ENCODE measurements around the gene TCTN2. TPM values are rescaled to one million over a fixed set of nuclear protein-coding genes. Genes with fewer than 3 reads are reported as not detected.

The TCTN2 gene
- total RNA-seq, 1 experiment from 2014 or later, result 12.1 TPM

- Histone ChIP-seq H3K79me2 (ENCODE audit: insufficient read depth, low read length) (no peaks in the 10 kb centered on the region), H3K4me2 (ENCODE audit: low read length) (no peak overlapping the region), H3K27ac (ENCODE audit: low read depth, low read length) (no peak overlapping the region), H3K27me3 (ENCODE audit: insufficient read depth, low read length) (no peaks in the 10 kb centered on the region), H2AFZ (ENCODE audit: low read depth, low read length, poor library complexity, severe bottlenecking) (no peak overlapping the region), H3K9ac (ENCODE audit: low read length) (no peak overlapping the region), H3K4me3 (replicated peaks in 1 of 2; ENCODE audit: low read depth in 1 of 2, low read length in 2 of 2) (no peak overlapping the region), H3K36me3 (ENCODE audit: control insufficient read depth in 1 of 2, insufficient read depth in 2 of 2, low read length in 2 of 2) (peaks cover 0 to 4% of the 10 kb centered on the region in 2 experiments; a peak in 1 of 4 replicates), H4K20me1 (ENCODE audit: insufficient read depth) (no peaks in the 10 kb centered on the region), H3K9me3 (ENCODE audit: control insufficient read depth in 1 of 2, insufficient read depth in 1 of 2, low read depth in 1 of 2, low read length in 2 of 2) (no peaks in the 10 kb centered on the region), H3K4me1 (ENCODE audit: control insufficient read depth in 1 of 2, insufficient read depth in 2 of 2, low read length in 2 of 2) (no peaks in the 10 kb centered on the region), H3K9me2 (ENCODE audit: insufficient read depth) (no peaks in the 10 kb centered on the region)
- no TSS peak for BruUV-seq (replicated peaks)
- TF ChIP-seq CEBPB (IDR thresholded peaks at IDR 0.05; ENCODE audit: low read depth) (no peak), CBX3 (IDR thresholded peaks at IDR 0.05; ENCODE audit: low read depth) (no peak)
- POLR2A ChIA-PET, result no interaction called here
- CTCF ChIA-PET, result no interaction called here
- RAD21 ChIA-PET (ENCODE audit: low non-redundant PET in 1 of 2, low total read pairs in 2 of 2, uncharacterized antibody in 2 of 2, unreplicated experiment in 2 of 2), result no interaction called here
- DNase-seq (ENCODE audit: low read depth, low spot score) (no peak), ATAC-seq (no peak)
- intact Hi-C loops (cut with micrococcal nuclease), result no loop called here
Measured at GRCh38 chr12:123757561-123757960, 86.6 kb downstream of the TCTN2 start.

Other genes with a start within 250 kb of the TCTN2 start
- 2.3 TPM for gene RILPL2, start 234.4 kb upstream of the TCTN2 start, total RNA-seq (2021; ENCODE audit: unreplicated experiment)
- gene SNRNP35, start 213.0 kb upstream of the TCTN2 start, total RNA-seq (2021; ENCODE audit: unreplicated experiment), result 12.4 TPM
- 11.8 TPM for gene RILPL1, start 137.4 kb upstream of the TCTN2 start, total RNA-seq (2021; ENCODE audit: unreplicated experiment)
- gene TMED2, start 86.6 kb upstream of the TCTN2 start, total RNA-seq (2021; ENCODE audit: unreplicated experiment), result 242 TPM
- gene DDX55, start 69.0 kb upstream of the TCTN2 start, total RNA-seq (2021; ENCODE audit: unreplicated experiment), result 41.8 TPM
- 41.7 TPM for gene EIF2B1, start 37.4 kb upstream of the TCTN2 start, total RNA-seq (2021; ENCODE audit: unreplicated experiment)
- gene GTF2H3, start 37.3 kb upstream of the TCTN2 start, total RNA-seq (2021; ENCODE audit: unreplicated experiment), result 94.0 TPM
- 18.1 TPM for gene ATP6V0A2, start 41.2 kb downstream of the TCTN2 start, total RNA-seq (2021; ENCODE audit: unreplicated experiment)
- gene DNAH10, start 91.2 kb downstream of the TCTN2 start, total RNA-seq (2021; ENCODE audit: unreplicated experiment), result 1.3 TPM

All from HCT116 (cell line).